Measurements from ENCODE around the gene CIAPIN1.
"Not testable (repeated sequence)": the region's sequence is repeated elsewhere in the genome, so short reads cannot be mapped to it uniquely, and the experiment has no call there.

CIAPIN1 gene

GRCh38 chr16:57403965-57404817 lies 43.0 kb downstream of the CIAPIN1 start, which contains the start of gene CCL17:
Gene CCL17 (plus strand): TSS chr16:57404767. CDS start chr16:57413933, 9,166 bp downstream.
- DNase-seq = no peak

GRCh38 chr16:57401943-57402640 lies 45.1 kb downstream of the CIAPIN1 start:
- DNase-seq = no peak

- DNase-seq = not testable (repeated sequence)
Measured at GRCh38 chr16:57397493-57397892, 49.7 kb downstream of the CIAPIN1 start.

GRCh38 chr16:57396786-57397185 lies 50.4 kb downstream of the CIAPIN1 start:
- no peak for DNase-seq

- DNase-seq = no peak
Measured at GRCh38 chr16:57395026-57395425, 52.2 kb downstream of the CIAPIN1 start.

GRCh38 chr16:57394444-57394843 lies 52.7 kb downstream of the CIAPIN1 start:
- no peak for DNase-seq

- DNase-seq = no peak
Measured at GRCh38 chr16:57392694-57393093, 54.5 kb downstream of the CIAPIN1 start.

GRCh38 chr16:57391708-57392107 lies 55.5 kb downstream of the CIAPIN1 start:
- no peak for DNase-seq

- no peak for DNase-seq
Measured at GRCh38 chr16:57391300-57391699, 55.9 kb downstream of the CIAPIN1 start.

- DNase-seq = no peak
Measured at GRCh38 chr16:57390636-57391295, 56.4 kb downstream of the CIAPIN1 start.

- no peak for DNase-seq
Measured at GRCh38 chr16:57389087-57389468, 58.1 kb downstream of the CIAPIN1 start.

GRCh38 chr16:57388359-57389086 lies 58.7 kb downstream of the CIAPIN1 start:
- DNase-seq = no peak

GRCh38 chr16:57387598-57388354 lies 59.4 kb downstream of the CIAPIN1 start:
- no peak for DNase-seq

- no peak for DNase-seq
Measured at GRCh38 chr16:57386381-57386951, 60.7 kb downstream of the CIAPIN1 start.

GRCh38 chr16:57385083-57385482 lies 62.1 kb downstream of the CIAPIN1 start:
- DNase-seq = no peak

- DNase-seq = no peak
Measured at GRCh38 chr16:57384248-57385070, 62.7 kb downstream of the CIAPIN1 start.

- peak; percentile 58 for DNase-seq
Measured at GRCh38 chr16:57383276-57384247, 63.6 kb downstream of the CIAPIN1 start.

GRCh38 chr16:57382535-57383275 lies 64.5 kb downstream of the CIAPIN1 start:
- DNase-seq = no peak

Measured in EL (cell line).